T-helper 17 cell (primary cell): ENCODE measurements around the gene DTWD2. TPM values are rescaled to one million over a fixed set of nuclear protein-coding genes. Genes with fewer than 3 reads are reported as not detected.
"Not testable (repeated sequence)": the region's sequence is repeated elsewhere in the genome, so short reads cannot be mapped to it uniquely, and the experiment has no call there.

Experiments
- ATAC-seq: fragments of 150-1000 bp; cut with Tn5 transposase; 2 replicates; pipeline ENCODE4 v1.10.0; 2021; ENCODE audit warnings: mild to moderate bottlenecking, moderate library complexity
- DNase-seq, 3 donors: peaks; one replicate each; pipeline versions ENCODE4 v3.0.0 to v3.0.0-alpha.2; 2020 to 2021
- H3K9me3 ChIP-seq: one replicate; pipeline ENCODE4 v1.7.0; 2013; ENCODE audit warnings: low read length, mild to moderate bottlenecking; ENCODE audit not compliant: control insufficient read depth, poor library complexity, severe bottlenecking
- H3K27ac Mint-ChIP-seq: one replicate; pipeline ENCODE4 v1.8.0; 2022; ENCODE audit warnings: mild to moderate bottlenecking, moderate library complexity, mixed read lengths
- H3K27me3 Mint-ChIP-seq: one replicate; pipeline ENCODE4 v1.8.0; 2022; ENCODE audit warnings: mixed read lengths
- H3K36me3 Mint-ChIP-seq: one replicate; pipeline ENCODE4 v1.8.0; 2022; ENCODE audit warnings: low read depth, mixed read lengths
- H3K4me1 Mint-ChIP-seq: one replicate; pipeline ENCODE4 v1.8.0; 2022; ENCODE audit warnings: mild to moderate bottlenecking, mixed read lengths
- H3K4me3 Mint-ChIP-seq: one replicate; pipeline ENCODE4 v1.8.0; 2022; ENCODE audit warnings: mild to moderate bottlenecking, moderate library complexity, mixed read lengths
- total RNA-seq, 4 donors: library from RNA in 2 of 4; stranded (reverse) in 2 of 4; gene quantifications; one replicate each; pipeline ENCODE4 v1.2.3 and lab custom pipeline; 2022 to 2026

DTWD2 gene
- total RNA-seq, 2 donors from 2014 or later, result 1.9 to 2.2 TPM

DNA sequence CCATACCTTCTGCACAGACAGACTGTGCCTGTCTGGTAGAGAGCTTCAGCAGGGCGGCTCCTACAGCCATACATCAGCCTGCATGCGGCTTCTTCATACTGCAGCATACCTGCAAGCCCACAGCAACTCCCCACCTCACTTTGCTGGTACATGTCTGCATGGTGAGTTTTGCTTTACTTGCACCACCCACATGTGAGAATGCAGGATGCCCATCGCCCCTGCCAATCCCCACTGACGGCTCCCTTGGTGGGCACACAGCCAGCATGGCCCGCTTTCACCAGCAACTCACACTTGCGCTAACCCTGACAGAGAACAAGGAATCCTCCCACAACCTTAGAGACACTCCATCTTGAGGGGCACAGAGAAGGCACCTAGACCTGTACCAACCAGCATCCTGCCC is 114.9 kb downstream of the DTWD2 start:
- H3K9me3 ChIP-seq, result peaks cover 2% of the 10 kb centered on the region
- Mint-ChIP-seq H3K4me1 (no peaks in the 10 kb centered on the region), H3K27ac (no peak overlapping the region), H3K27me3 (no peaks in the 10 kb centered on the region), H3K36me3 (no peaks in the 10 kb centered on the region), H3K4me3 (no peak overlapping the region)
- no peak for ATAC-seq
- no peak for DNase-seq

DNA sequence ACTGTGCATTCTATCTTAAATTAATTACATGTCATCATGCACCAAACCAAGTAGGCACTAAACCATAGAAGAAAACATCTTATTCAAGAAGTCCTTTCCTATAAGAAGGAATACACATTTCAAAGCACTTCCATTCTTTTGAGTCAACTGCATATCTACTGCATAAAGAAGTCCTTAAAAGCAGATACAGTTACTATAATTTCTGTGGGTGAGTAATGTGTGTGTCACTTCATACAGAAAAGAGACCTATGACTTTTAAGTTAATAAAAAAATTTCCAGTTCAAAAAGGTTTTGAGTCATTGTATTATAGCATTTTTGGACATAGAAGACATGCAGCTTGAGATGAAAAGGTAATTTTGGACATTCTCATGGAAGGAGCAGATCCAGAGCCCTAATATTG is 125.0 kb downstream of the DTWD2 start:
- no peak overlapping the region for H3K27ac Mint-ChIP-seq
- no peaks in the 10 kb centered on the region for H3K36me3 Mint-ChIP-seq
- H3K27me3 Mint-ChIP-seq, result no peaks in the 10 kb centered on the region
- H3K4me3 Mint-ChIP-seq, result no peak overlapping the region
- no peak for ATAC-seq
- no peak for DNase-seq
- no peaks in the 10 kb centered on the region for H3K9me3 ChIP-seq
- no peaks in the 10 kb centered on the region for H3K4me1 Mint-ChIP-seq

DNA sequence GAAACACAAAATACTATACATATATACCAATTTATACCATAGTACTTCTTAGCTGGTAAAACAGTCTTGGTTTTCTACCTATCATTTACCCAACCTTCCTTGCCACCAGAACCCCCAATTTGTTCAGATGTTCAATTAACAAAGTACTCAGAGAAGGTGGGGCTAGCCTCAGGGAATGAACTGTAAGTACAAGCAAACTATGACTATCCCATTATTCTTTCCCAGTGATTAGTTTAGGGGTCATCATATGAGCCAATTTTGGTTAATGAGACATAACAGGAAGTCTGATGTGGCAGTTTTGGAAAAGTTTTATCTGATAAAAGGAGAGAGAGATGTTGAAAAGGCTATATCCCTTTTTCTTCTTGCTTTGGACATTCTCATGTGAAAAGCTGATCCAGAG is 125.8 kb downstream of the DTWD2 start:
- Mint-ChIP-seq H3K4me3 (no peak overlapping the region), H3K36me3 (no peaks in the 10 kb centered on the region), H3K27ac (no peak overlapping the region), H3K4me1 (no peaks in the 10 kb centered on the region), H3K27me3 (no peaks in the 10 kb centered on the region)
- no peaks in the 10 kb centered on the region for H3K9me3 ChIP-seq
- ATAC-seq (no peak), DNase-seq (no peak)

DNA sequence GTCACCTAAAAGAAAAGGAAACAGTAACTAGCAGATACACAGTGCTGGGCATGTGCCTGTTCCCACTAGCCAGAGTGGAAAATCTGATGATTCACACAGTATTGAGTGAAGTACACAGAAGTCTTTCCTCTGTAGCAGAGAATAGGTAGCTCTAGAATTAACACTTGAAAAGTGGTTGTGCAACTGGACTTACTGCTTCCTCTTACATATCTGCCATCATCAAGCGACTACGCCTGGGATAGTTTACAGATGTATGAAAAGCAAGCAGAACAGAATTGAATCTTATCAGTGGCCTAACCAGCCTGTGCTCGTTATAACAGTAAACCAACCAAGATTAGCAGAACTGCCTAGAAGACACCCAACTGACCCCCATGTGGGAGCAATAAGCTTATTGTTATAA is 130.6 kb downstream of the DTWD2 start:
- Mint-ChIP-seq H3K36me3 (no peaks in the 10 kb centered on the region), H3K4me1 (no peaks in the 10 kb centered on the region), H3K27me3 (no peaks in the 10 kb centered on the region), H3K4me3 (no peak overlapping the region), H3K27ac (no peak overlapping the region)
- ATAC-seq (no peak), DNase-seq (no peak)
- H3K9me3 ChIP-seq, result no peaks in the 10 kb centered on the region

DNA sequence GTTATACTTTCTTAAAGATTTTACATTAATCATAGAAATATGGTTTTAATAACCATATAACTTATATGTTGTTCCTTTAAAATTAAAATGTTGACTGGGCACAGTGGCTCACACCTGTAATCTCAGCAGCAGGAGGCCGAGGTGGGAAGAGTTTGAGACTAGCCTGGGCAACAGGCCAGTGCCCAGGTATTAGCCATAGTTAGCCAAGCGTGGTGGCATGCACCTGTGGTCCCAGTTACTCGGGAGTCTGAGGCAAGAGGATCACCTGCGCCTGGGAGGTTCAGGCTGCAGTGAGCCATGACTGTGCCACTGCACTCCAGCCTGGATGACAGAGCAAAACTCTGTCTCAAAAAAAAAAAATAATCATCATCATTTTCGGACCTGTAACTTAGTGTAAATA is 133.5 kb downstream of the DTWD2 start:
- no peak overlapping the region for H3K4me3 Mint-ChIP-seq
- H3K9me3 ChIP-seq, result no peaks in the 10 kb centered on the region
- H3K36me3 Mint-ChIP-seq, result no peaks in the 10 kb centered on the region
- DNase-seq, result no peak
- H3K4me1 Mint-ChIP-seq, result no peaks in the 10 kb centered on the region
- no peaks in the 10 kb centered on the region for H3K27me3 Mint-ChIP-seq
- no peak for ATAC-seq
- no peak overlapping the region for H3K27ac Mint-ChIP-seq

DNA sequence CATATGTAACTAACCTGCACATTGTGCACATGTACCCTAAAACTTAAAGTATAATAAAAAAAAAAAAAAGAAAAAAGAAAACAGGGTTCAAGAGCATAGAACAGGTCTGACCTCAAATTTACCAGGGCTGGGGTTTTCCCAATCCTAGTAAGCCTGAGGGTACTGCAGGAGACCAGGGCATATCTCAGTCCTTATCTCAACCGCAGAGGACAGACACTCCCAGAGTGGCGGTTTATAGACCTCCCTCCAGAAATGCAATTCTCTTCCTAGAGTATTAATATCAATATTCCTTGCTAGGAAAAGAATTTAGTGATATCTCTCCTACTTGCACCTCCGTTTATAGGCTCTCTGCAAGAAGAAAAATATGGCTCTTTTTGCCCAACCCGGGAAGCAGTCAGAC is 136.6 kb downstream of the DTWD2 start:
- not testable (repeated sequence) for H3K9me3 ChIP-seq, H3K27me3 Mint-ChIP-seq, H3K27ac Mint-ChIP-seq, DNase-seq, H3K4me1 Mint-ChIP-seq, H3K36me3 Mint-ChIP-seq, ATAC-seq, H3K4me3 Mint-ChIP-seq

DNA sequence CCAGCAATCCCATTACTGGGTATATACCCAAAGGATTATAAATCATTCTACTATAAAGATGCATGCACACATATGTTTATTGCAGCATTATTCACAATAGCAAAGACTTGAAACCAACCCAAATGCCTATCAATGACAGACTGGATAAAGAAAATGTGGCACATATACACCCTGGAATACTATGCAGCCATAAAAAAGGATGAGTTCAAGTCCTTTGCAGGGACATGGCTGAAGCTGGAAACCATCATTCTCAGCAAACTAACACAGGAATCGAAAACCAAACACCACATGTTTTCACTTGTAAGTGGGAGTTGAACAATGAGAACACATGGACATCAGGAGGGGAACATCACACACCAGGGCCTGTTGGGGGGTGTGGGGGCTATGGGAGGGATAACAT is 138.8 kb downstream of the DTWD2 start:
- H3K4me3 Mint-ChIP-seq, H3K9me3 ChIP-seq, H3K27ac Mint-ChIP-seq, H3K27me3 Mint-ChIP-seq, DNase-seq, ATAC-seq, H3K4me1 Mint-ChIP-seq, H3K36me3 Mint-ChIP-seq: not testable (repeated sequence)

DNA sequence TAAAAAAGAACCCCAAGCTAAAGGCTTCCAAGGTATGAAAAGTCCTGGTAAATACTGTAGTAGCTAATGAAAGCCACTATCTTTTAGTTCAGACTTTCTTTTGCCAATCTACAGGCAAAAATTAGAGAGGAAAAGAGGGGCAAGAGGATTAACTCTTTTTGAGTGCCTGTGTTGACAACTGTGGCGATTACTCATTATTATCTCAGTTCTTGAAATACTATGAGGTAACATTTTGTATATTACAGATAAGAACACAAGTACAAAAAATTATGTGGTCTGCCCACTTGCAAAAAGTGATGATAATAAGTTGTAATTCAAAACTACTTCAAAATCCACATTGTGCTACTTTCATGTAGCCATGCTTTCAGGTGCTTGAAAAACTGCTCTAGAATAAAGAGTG is 144.0 kb downstream of the DTWD2 start:
- no peaks in the 10 kb centered on the region for H3K4me1 Mint-ChIP-seq
- DNase-seq (no peak), ATAC-seq (no peak)
- no peaks in the 10 kb centered on the region for H3K27me3 Mint-ChIP-seq
- no peak overlapping the region for H3K27ac Mint-ChIP-seq
- peaks cover 2% of the 10 kb centered on the region for H3K36me3 Mint-ChIP-seq
- no peaks in the 10 kb centered on the region for H3K9me3 ChIP-seq
- H3K4me3 Mint-ChIP-seq, result no peak overlapping the region

DNA sequence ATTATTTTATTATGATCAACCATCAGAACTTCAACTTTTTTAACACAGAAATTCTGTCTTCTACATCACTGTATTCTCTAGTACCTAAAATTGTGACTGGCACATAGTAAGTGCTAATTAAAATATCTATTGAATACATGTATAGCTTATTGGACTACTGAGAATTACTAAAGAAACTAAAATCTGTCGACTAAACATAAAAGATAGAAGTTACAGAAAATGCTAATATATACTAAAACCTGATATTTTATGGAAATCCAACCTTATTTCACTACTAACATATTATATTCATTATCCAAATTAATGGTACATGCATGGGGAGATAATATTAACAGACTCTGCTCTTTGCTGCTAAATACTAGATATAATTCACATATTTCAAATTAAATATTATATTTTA is 153.6 kb downstream of the DTWD2 start:
- H3K4me3 Mint-ChIP-seq, result no peak overlapping the region
- H3K36me3 Mint-ChIP-seq, result peaks cover 2% of the 10 kb centered on the region
- no peaks in the 10 kb centered on the region for H3K9me3 ChIP-seq
- H3K27me3 Mint-ChIP-seq, result no peaks in the 10 kb centered on the region
- no peak for ATAC-seq
- no peak for DNase-seq
- no peaks in the 10 kb centered on the region for H3K4me1 Mint-ChIP-seq
- no peak overlapping the region for H3K27ac Mint-ChIP-seq

DNA sequence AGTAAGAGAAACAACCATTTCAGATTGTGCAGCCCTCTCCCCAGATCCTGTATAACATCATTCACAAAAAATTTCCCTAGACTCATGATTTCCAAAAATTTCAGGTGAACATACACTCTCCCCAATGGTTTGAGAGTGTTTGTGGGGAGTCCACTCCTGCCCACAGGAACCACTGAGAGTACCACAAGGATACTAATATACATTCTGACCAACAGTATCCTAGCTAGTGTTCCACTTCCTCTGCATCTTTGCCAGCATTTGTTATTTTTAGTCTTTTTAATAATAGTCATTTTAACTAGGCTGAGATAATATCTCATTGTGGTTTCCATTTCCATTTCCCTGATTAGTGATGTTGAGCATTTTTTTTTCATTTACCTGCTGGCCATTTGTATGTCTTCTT is 155.4 kb downstream of the DTWD2 start:
- Mint-ChIP-seq H3K4me1 (no peaks in the 10 kb centered on the region), H3K27me3 (no peaks in the 10 kb centered on the region), H3K36me3 (peaks cover 5% of the 10 kb centered on the region), H3K4me3 (no peak overlapping the region), H3K27ac (no peak overlapping the region)
- H3K9me3 ChIP-seq, result no peaks in the 10 kb centered on the region
- no peak for ATAC-seq
- DNase-seq, result no peak

DNA sequence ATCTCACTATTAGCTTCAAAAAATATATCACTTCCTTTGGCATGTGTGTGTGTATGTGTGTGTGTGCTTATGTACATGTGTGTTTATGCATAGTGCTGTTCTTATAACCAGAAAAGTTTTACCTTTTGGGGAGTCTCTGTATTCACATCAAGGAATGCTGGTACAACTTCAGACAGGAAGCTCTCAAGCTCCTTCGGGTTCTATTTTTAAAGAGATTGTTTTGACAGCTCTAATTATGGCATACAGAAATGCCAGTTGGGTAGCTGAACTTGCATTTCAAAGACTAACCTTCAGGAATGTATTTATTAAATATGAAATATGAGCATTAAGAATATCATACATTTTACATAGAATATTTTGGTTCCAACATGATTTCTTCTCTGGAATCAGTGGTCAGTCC is 163.1 kb downstream of the DTWD2 start:
- no peaks in the 10 kb centered on the region for H3K9me3 ChIP-seq
- no peak for ATAC-seq
- Mint-ChIP-seq H3K4me3 (no peak overlapping the region), H3K27ac (no peak overlapping the region), H3K4me1 (no peaks in the 10 kb centered on the region), H3K27me3 (no peaks in the 10 kb centered on the region), H3K36me3 (peaks cover 3% of the 10 kb centered on the region)
- DNase-seq, result no peak

DNA sequence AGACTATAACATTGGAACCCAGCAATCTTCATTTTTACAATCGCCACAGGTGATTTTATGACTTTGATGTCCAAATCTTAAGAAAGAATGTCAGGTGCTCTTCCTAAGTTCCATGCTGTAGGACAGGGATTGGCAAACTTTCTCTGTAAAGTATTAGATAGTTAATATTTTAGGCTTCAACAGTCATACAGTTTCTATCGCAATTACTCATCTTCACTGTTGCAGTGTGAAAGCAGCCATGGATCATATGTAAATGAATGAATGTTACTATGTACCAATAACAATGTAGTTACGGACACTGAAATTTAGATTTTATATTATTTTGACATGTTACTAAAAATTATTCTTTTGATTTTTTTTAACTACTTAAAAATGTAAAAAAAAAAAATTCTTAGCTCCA is 169.7 kb downstream of the DTWD2 start:
- no peaks in the 10 kb centered on the region for H3K36me3 Mint-ChIP-seq
- H3K9me3 ChIP-seq, result no peaks in the 10 kb centered on the region
- no peaks in the 10 kb centered on the region for H3K4me1 Mint-ChIP-seq
- no peak for ATAC-seq
- H3K27me3 Mint-ChIP-seq, result no peaks in the 10 kb centered on the region
- DNase-seq, result no peak
- no peak overlapping the region for H3K27ac Mint-ChIP-seq
- no peak overlapping the region for H3K4me3 Mint-ChIP-seq

DNA sequence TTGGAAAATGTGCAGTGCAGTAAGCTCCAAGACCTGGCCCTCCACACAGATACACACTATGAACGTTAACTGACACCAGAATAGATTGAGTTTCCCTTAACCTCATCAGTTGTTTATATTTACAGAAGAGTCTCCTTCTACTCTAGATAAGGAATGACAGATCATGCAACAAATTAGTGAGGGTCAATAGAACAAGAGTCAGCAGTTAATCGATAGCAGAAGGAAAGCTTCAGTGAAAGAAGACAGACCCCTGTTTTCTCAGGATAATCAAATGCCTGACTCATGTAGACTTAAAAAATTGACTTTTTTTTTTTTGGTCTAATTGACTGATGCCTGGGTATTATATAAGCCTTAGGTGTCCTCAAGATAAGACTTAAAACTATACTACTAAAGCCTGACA is 179.9 kb downstream of the DTWD2 start:
- Mint-ChIP-seq H3K4me3 (no peak overlapping the region), H3K4me1 (no peaks in the 10 kb centered on the region), H3K36me3 (no peaks in the 10 kb centered on the region), H3K27me3 (no peaks in the 10 kb centered on the region), H3K27ac (no peak overlapping the region)
- no peaks in the 10 kb centered on the region for H3K9me3 ChIP-seq
- no peak for DNase-seq
- no peak for ATAC-seq

DNA sequence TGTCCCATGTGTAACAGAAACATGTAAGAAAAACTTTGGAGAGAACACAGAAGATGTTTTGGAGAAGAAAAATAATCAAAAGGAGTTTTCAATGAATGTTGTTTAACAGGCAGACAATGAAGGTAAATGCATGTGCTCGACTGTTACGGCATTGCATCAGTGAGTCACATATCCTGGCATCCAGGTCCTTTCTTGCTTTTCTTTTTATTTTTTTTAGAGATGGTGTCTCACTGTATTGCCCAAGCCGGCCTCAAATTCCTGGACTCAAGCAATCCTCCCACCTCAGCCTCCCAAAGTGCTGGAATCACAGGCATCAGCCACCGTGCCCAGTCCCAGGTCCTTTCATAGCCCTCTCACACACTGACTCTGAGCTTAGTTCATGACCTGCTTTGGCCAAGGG is 181.8 kb downstream of the DTWD2 start:
- Mint-ChIP-seq H3K36me3 (no peaks in the 10 kb centered on the region), H3K27me3 (no peaks in the 10 kb centered on the region), H3K27ac (no peak overlapping the region), H3K4me3 (no peak overlapping the region), H3K4me1 (no peaks in the 10 kb centered on the region)
- no peaks in the 10 kb centered on the region for H3K9me3 ChIP-seq
- ATAC-seq (no peak), DNase-seq (no peak)

DNA sequence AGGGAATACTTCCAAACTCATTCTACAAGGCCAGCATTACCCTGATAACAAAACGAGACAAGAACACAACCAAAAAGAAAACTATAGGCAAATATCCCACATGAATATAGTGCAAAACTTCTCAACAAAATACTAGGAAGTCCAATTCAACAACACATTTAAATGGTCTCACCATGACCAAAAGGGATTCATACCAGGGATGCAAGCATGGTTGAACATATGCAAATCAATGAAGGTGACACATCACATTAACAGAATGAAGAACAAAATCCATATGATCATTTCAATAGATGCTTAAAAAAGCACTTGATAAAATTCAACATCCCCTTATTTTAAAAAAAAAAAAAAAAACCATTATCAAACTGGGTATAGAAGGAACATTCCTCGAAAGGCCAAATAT is 186.0 kb downstream of the DTWD2 start:
- Mint-ChIP-seq H3K36me3 (no peaks in the 10 kb centered on the region), H3K4me3 (no peak overlapping the region), H3K27me3 (no peaks in the 10 kb centered on the region), H3K4me1 (no peaks in the 10 kb centered on the region), H3K27ac (no peak overlapping the region)
- no peak for ATAC-seq
- no peak for DNase-seq
- H3K9me3 ChIP-seq, result no peaks in the 10 kb centered on the region
